Cardiac fibroblast (primary cell): ENCODE measurements around the gene KRT31.
A peak's percentile ranks its signal among the peaks of the same experiment; 100 is the strongest.
"Not testable (repeated sequence)": the region's sequence is repeated elsewhere in the genome, so short reads cannot be mapped to it uniquely, and the experiment has no call there.

Experiments
- DNase-seq, 2 donors: peaks; one replicate each; pipeline versions ENCODE4 v3.0.0 to v3.0.0-alpha.2; 2010; ENCODE audit warnings: low read depth in 2 of 2
- H3K4me3 ChIP-seq, 2 donors: replicated peaks in 1 of 2; 1 replicate in 1 of 2; 2 replicates in 1 of 2; pipeline ENCODE4 v1.5.1; 2011; ENCODE audit warnings: low read depth in 2 of 2, low read length in 2 of 2, mild to moderate bottlenecking in 2 of 2, moderate library complexity in 1 of 2
- TF ChIP-seq, protein P1 (sequence below): IDR thresholded peaks from one replicate; pipeline ENCODE4 v1.5.1; 2011; ENCODE audit warnings: low read depth, mild to moderate bottlenecking, low read length, inconsistent platforms

KRT31 gene

DNA sequence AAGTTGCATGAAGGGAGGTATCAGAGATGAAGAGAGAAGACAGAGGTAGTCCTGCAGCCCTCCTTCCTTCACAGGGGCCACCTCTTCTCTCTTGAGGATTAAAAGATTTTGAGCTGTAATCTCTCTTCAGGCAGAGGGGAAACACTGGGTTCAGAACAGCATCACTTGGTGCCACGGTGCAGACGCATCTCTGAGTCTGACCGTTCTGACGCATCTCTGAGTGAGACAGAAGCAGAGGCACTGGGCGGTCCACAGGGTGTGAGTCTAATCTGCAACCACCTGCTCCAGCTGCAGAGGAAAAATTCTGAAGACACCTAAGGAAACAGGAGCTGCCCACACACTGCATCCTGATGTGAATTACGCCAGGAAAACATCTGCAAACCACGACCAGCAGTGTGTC is 32.3 kb upstream of the KRT31 start:
- TF ChIP-seq, protein P1, sequence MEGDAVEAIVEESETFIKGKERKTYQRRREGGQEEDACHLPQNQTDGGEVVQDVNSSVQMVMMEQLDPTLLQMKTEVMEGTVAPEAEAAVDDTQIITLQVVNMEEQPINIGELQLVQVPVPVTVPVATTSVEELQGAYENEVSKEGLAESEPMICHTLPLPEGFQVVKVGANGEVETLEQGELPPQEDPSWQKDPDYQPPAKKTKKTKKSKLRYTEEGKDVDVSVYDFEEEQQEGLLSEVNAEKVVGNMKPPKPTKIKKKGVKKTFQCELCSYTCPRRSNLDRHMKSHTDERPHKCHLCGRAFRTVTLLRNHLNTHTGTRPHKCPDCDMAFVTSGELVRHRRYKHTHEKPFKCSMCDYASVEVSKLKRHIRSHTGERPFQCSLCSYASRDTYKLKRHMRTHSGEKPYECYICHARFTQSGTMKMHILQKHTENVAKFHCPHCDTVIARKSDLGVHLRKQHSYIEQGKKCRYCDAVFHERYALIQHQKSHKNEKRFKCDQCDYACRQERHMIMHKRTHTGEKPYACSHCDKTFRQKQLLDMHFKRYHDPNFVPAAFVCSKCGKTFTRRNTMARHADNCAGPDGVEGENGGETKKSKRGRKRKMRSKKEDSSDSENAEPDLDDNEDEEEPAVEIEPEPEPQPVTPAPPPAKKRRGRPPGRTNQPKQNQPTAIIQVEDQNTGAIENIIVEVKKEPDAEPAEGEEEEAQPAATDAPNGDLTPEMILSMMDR = no peak

DNA sequence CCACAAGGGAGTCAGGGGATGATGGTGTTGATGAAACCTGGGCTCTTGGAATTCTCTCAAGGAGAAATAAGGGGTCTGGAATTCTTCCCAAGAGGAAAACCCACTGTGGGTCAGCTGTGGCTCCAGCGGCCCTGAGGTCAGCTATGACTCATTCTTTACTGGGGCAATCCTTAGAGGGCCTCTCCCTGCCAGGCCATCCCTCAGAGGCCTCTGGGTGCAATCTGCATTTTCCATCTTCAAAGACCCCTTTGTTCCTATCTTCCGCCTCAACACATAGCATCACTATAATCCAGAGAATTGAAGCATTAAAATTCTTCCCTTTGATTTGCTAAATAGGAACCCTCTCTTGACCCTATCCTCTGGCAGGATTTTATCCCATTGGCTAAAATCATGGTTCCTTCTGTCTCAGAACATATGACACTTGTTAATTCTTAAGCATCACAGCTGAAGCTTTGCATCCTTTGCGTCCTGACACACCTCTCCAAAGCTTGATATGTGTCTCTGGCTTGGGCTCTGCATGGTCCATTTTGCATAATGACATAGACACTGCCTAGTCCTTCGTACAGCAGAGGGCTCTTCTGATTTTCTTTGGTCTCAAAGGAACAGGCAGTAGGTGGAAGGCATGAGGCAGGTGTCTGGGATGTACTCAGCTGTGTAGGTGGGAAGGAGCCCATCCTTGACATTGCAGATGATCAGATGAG is 31.3 kb upstream of the KRT31 start:
- DNase-seq = peak in 1 of 2 donors; percentile 10
- H3K4me3 ChIP-seq = no peak overlapping the region
- TF ChIP-seq, protein P1 = no peak

More for the DNA sequence above, 32.3 kb upstream of the KRT31 start:
- no peak for DNase-seq
- no peak overlapping the region for H3K4me3 ChIP-seq

DNA sequence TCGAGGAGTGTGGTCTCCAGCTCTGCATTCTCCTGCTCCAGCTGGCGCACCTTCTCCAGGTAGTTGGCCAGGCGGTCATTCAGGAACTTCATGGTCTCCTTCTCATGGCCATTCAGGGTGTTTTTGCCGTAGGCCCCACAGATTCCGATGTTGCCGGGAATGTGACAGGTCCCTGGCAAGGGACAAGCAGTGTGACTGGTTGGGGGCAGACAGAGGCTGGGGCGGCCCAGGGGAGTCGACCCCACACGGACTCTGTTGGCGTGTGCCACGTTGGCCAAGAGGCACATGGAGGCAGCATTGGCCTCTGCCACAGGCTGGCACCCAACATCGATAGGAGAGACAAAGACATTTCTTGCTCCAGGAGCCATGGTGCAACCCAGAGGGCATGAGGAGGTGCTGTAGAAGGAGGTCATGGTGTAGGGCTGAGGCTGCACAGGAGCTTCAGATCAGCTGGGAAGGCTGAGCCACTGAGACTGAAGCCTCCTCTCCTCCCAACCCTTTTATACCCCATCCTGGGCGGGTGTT is 26.8 kb upstream of the KRT31 start, which contains the start of gene KRT37:
KRT37 (minus strand) TSS at position 475 of the 525 bp plus-strand sequence; CDS start at position 413, 62 bp downstream.
- DNase-seq = no peak
- no peak within 1 kb of the TSS for H3K4me3 ChIP-seq
- TF ChIP-seq, protein P1 = no peak

DNA sequence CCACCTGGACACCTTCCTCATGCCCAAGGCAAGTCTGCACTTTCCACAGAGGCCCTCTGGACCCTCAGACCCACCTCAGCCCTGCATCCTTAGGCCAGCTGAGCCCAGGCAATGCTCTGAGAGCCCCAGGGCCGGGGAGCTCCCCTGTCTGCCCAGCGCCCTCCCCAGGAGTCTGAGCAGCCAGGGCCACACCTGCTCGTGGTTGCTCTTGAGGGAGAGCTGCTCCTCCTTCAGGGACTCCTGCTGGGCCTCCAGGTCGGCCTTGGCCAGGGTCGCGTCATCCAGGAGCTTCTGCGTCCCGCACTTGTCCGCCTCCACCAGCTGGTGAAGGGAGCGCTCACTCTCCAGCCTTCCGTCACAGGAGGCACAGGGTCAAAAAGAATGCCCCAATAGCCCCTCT is 25.2 kb upstream of the KRT31 start:
- not testable (repeated sequence) for DNase-seq, H3K4me3 ChIP-seq

DNA sequence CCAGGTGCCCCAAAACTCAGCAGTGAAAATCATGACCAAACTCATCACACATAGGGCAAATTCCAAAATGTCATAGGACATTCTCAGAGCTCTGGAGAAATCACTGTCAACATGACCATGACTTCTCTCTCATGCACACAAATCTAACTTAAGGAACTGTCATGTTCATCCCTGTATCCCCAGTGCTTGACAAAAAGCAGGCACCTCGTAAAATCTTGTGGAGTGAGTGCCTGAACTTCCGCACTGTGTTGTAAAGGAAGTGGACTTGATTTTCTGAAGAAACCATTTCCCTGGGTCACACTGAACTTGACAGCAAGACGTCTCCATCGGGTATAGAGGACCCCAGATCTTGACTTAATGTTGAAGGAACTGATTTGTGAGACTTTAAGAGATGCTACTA is 24.2 kb upstream of the KRT31 start:
- TF ChIP-seq, protein P1 = no peak
- H3K4me3 ChIP-seq = no peak overlapping the region
- no peak for DNase-seq

DNA sequence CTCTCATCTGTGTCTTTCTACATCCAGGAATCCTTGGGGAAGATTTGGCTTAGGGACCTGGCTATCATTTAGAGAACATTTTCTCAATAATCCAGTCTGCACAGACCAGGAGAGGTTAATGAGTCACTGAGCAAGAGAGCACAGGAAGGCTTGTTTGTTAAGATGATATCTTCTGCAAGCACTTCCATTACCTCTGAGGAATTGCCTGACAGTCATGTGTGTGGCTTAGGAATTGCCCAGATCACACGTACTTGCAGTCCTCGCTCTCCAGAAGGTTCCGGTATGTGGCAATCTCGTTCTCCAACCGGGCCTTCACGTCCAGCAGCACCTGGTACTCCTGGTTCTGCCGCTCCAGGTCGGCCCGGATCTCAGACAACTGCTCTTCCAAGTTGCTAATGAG is 23.7 kb upstream of the KRT31 start:
- TF ChIP-seq, protein P1 = no peak
- no peak overlapping the region for H3K4me3 ChIP-seq
- DNase-seq = peak; percentile 8 to 40

DNA sequence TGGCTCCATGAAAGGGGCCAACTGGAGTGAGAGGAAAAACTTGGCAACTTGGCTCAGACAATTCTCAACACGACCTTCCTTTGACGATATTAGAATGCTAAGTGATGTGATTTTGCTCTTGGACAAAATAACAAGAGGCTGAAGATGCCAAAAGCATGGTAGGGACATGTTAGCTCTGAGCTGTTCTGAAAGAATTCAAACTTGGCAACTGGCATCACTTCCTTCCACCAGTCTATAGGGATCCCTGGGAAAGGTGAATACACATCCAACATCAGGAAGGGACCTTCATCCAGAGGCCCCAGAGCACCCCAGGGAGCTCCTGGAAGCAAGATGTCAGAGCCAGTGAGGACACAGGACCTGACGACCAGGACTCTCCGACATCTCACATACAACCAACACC is 22.7 kb upstream of the KRT31 start:
- no peak overlapping the region for H3K4me3 ChIP-seq
- DNase-seq = peak in 1 of 2 donors; percentile 25
- TF ChIP-seq, protein P1 = no peak
